H1 (cell line): ENCODE results near the gene IFT81.

Experiments used
- CBX5 ChIP-seq: fragments of 300-800, 300-1000 bp; sonication (generic); IDR thresholded peaks from 2 replicates; pipeline ENCODE4 v1.7.1; 2016; ENCODE audit warnings: antibody characterized with exemption, low read length, low read depth
- MAFK ChIP-seq: IDR thresholded peaks from 2 replicates; pipeline ENCODE4 v1.6.1; 2012; ENCODE audit warnings: low read depth, mild to moderate bottlenecking, improper control_type of control experiment, low read length

DNA sequence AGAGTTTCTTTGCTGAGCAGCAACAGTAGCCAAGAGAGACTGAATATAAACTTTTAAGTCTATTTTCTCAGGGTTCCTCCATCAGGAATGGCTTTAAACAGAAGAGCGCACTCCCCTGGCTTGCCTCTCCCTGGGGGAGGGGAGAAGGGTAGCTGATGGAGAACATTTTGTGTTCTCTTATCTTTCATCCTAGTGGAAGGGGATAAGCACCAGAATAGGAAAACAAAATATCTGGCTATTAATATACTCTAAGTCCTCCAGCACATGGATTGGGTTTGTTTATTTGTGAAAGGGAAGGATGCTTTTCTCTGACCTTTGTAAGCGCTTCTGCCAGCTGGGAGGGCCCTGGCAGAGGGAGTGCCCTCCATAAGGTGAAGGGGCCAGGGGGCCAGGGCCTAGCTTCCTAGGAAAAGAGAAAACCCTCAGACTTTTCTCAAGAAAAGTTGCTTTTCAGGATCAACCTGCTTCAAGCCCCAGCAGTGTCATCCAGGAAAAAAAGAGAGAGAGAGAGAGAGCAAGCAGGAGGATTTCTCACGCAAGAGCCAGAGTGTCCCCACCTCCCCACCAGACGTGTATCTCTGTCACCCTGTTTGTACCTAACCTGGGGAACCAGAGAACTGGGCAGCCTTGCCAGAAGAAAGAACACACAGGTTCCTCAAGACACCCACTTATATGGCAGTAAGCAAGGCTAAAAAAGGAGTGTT, 122.6 kb downstream of the IFT81 start:
- no peak for TF ChIP-seq CBX5
- no peak for TF ChIP-seq MAFK
